HG02852 (cell line): ENCODE data around the gene SLC24A4.

ENCODE experiments used
- ATAC-seq: cut with Tn5 transposase; IDR thresholded peaks from one replicate; pipeline ENCODE4 v1.9.1; 2021; ENCODE audit warnings: mild to moderate bottlenecking, moderate library complexity; ENCODE audit not compliant: unreplicated experiment

SLC24A4 gene

GRCh38 chr14:92360651-92361370 lies 37.8 kb downstream of the SLC24A4 start:
- ATAC-seq = no peak

- ATAC-seq = no peak
These were observed 39.8 kb downstream of the SLC24A4 start for GRCh38 chr14:92362781-92363235.

GRCh38 chr14:92366237-92366636 lies 43.3 kb downstream of the SLC24A4 start:
- no peak for ATAC-seq

- no peak for ATAC-seq
These were observed 45.0 kb downstream of the SLC24A4 start for GRCh38 chr14:92368001-92368400.

GRCh38 chr14:92369097-92369496 lies 46.1 kb downstream of the SLC24A4 start:
- no peak for ATAC-seq

- no peak for ATAC-seq
These were observed 49.3 kb downstream of the SLC24A4 start for GRCh38 chr14:92372230-92372629.

- ATAC-seq = no peak
These were observed 50.4 kb downstream of the SLC24A4 start for GRCh38 chr14:92373336-92373735.

GRCh38 chr14:92380131-92380530 lies 57.2 kb downstream of the SLC24A4 start:
- no peak for ATAC-seq

GRCh38 chr14:92380582-92380981 lies 57.6 kb downstream of the SLC24A4 start:
- ATAC-seq = no peak

GRCh38 chr14:92382677-92383076 lies 59.7 kb downstream of the SLC24A4 start:
- no peak for ATAC-seq

- ATAC-seq = no peak
These were observed 60.8 kb downstream of the SLC24A4 start for GRCh38 chr14:92383805-92384204.

- ATAC-seq = no peak
These were observed 61.6 kb downstream of the SLC24A4 start for GRCh38 chr14:92384461-92385133.

- ATAC-seq = no peak
These were observed 62.6 kb downstream of the SLC24A4 start for GRCh38 chr14:92385561-92385960.

- ATAC-seq = no peak
These were observed 63.2 kb downstream of the SLC24A4 start for GRCh38 chr14:92386165-92386564.

GRCh38 chr14:92386637-92387036 lies 63.7 kb downstream of the SLC24A4 start:
- no peak for ATAC-seq

GRCh38 chr14:92387578-92387977 lies 64.6 kb downstream of the SLC24A4 start:
- no peak for ATAC-seq

- ATAC-seq = no peak
These were observed 66.7 kb downstream of the SLC24A4 start for GRCh38 chr14:92389598-92390158.

- ATAC-seq = no peak
These were observed 68.8 kb downstream of the SLC24A4 start for GRCh38 chr14:92391726-92392125.

GRCh38 chr14:92392711-92393110 lies 69.7 kb downstream of the SLC24A4 start:
- ATAC-seq = no peak

- ATAC-seq = no peak
These were observed 74.4 kb downstream of the SLC24A4 start for GRCh38 chr14:92397150-92397952.

- ATAC-seq = no peak
These were observed 75.1 kb downstream of the SLC24A4 start for GRCh38 chr14:92397953-92398564.
